ENCODE measurements around the gene DSCAM. TPM values are rescaled to one million over a fixed set of nuclear protein-coding genes. Genes with fewer than 3 reads are reported as not detected.
"Not testable (repeated sequence)": the region's sequence is repeated elsewhere in the genome, so short reads cannot be mapped to it uniquely, and the experiment has no call there.

Gene DSCAM
- total RNA-seq, 3 donors from 2014 or later (not counting 1 experiment from before 2014, with no cell fraction given): not detected

GRCh38 chr21:40333731-40334130 lies 513.2 kb downstream of the DSCAM start:
- H3K4me3 Mint-ChIP-seq: no peak overlapping the region
- no peaks in the 10 kb centered on the region for H3K4me1 Mint-ChIP-seq
- TF ChIP-seq, protein P1, sequence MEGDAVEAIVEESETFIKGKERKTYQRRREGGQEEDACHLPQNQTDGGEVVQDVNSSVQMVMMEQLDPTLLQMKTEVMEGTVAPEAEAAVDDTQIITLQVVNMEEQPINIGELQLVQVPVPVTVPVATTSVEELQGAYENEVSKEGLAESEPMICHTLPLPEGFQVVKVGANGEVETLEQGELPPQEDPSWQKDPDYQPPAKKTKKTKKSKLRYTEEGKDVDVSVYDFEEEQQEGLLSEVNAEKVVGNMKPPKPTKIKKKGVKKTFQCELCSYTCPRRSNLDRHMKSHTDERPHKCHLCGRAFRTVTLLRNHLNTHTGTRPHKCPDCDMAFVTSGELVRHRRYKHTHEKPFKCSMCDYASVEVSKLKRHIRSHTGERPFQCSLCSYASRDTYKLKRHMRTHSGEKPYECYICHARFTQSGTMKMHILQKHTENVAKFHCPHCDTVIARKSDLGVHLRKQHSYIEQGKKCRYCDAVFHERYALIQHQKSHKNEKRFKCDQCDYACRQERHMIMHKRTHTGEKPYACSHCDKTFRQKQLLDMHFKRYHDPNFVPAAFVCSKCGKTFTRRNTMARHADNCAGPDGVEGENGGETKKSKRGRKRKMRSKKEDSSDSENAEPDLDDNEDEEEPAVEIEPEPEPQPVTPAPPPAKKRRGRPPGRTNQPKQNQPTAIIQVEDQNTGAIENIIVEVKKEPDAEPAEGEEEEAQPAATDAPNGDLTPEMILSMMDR (IDR thresholded peaks at IDR 0.05): no peak
- no peaks in the 10 kb centered on the region for H3K4me1 ChIP-seq (ENCODE audit: control insufficient read depth, insufficient read depth, low read length)
- no peaks in the 10 kb centered on the region for H3K27me3 Mint-ChIP-seq (ENCODE audit: low read depth in 2 of 2)
- 92% methylated on average over 4 of the region's 4 CpGs for WGBS (ENCODE audit: insufficient coverage)
- H3K27ac ChIP-seq (ENCODE audit: low read length): no peak overlapping the region
- H3K27me3 ChIP-seq (ENCODE audit: control insufficient read depth, insufficient read depth, low read length): no peaks in the 10 kb centered on the region
- H3K4me3 ChIP-seq (ENCODE audit: low read length): no peak overlapping the region
- no peak overlapping the region for H3K27ac Mint-ChIP-seq
- no peaks in the 10 kb centered on the region for H3K36me3 ChIP-seq (ENCODE audit: control insufficient read depth, insufficient read depth, low read length)
- intact Hi-C loops (cut with micrococcal nuclease): no loop called here
- ATAC-seq (no peak), DNase-seq (no peak)
- peaks cover 0 to 3% of the 10 kb centered on the region in 2 donors for H3K9me3 Mint-ChIP-seq
- no peaks in the 10 kb centered on the region for H3K9me3 ChIP-seq (ENCODE audit: control insufficient read depth, insufficient read depth, low read length)
- no peaks in the 10 kb centered on the region for H3K36me3 Mint-ChIP-seq

- no peaks in the 10 kb centered on the region for H3K36me3 ChIP-seq (ENCODE audit: control insufficient read depth, insufficient read depth, low read length)
- H3K27me3 ChIP-seq (ENCODE audit: control insufficient read depth, insufficient read depth, low read length): no peaks in the 10 kb centered on the region
- H3K9me3 Mint-ChIP-seq: peaks cover 0 to 2% of the 10 kb centered on the region in 2 donors
- H3K27me3 Mint-ChIP-seq (ENCODE audit: low read depth in 2 of 2): no peaks in the 10 kb centered on the region
- H3K4me1 ChIP-seq (ENCODE audit: control insufficient read depth, insufficient read depth, low read length): no peaks in the 10 kb centered on the region
- WGBS (ENCODE audit: insufficient coverage): 86% methylated on average over 3 of the region's 3 CpGs
- no peak for ATAC-seq
- intact Hi-C loops (cut with micrococcal nuclease): no loop called here
- H3K9me3 ChIP-seq (ENCODE audit: control insufficient read depth, insufficient read depth, low read length): no peaks in the 10 kb centered on the region
- H3K4me1 Mint-ChIP-seq: no peaks in the 10 kb centered on the region
- H3K27ac Mint-ChIP-seq: no peak overlapping the region
- no peaks in the 10 kb centered on the region for H3K36me3 Mint-ChIP-seq
- H3K4me3 Mint-ChIP-seq: no peak overlapping the region
- TF ChIP-seq, protein P1 (IDR thresholded peaks at IDR 0.05): no peak
- no peak for DNase-seq
- no peak overlapping the region for H3K4me3 ChIP-seq (ENCODE audit: low read length)
- H3K27ac ChIP-seq (ENCODE audit: low read length): no peak overlapping the region
Measured at GRCh38 chr21:40331804-40332203, 515.2 kb downstream of the DSCAM start.

DNA sequence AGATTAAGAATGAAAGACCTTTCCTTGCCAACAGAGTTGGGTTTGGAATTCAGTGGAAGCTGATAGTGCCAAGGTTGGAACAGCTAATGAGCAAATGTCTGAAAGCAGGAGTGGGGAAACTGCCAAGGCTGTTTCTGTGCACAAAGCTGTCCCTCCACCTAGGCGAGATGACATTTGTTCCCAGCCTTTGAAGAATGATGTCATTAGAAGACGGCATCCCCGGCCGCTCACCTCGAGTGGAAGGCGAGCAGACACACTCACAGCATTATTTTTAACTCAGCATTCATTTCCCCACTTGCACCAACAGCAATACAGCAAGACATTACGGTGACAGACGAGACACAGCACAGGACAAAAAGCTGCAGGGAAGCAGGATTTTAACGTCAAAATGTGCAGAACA lies 515.8 kb downstream of the DSCAM start:
- no peaks in the 10 kb centered on the region for H3K9me3 ChIP-seq (ENCODE audit: control insufficient read depth, insufficient read depth, low read length)
- 63% methylated on average over 9 of the region's 9 CpGs for WGBS (ENCODE audit: insufficient coverage)
- intact Hi-C loops (cut with micrococcal nuclease): no loop called here

DNA sequence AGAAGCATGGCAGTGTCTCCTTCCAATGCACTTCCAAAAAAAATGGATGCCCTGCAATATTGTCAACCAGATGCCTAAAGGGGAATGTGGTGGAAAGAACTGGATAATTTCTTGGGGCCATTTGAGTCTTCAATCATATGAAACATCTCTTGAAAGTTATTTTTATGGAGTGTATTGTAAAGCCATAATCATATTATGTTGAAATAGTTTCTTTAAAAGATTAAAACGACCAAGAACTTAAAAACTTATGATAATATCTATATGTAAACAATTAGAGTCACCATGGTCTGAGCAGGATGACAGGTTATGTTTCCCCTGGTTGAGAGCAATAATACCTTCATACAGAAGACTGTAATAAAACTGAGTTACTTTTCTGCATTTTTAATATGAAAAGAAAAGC lies 522.6 kb downstream of the DSCAM start:
- Mint-ChIP-seq H3K4me1 (no peaks in the 10 kb centered on the region), H3K9me3 (peaks cover 2 to 13% of the 10 kb centered on the region in 2 donors), H3K27ac (no peak overlapping the region), H3K27me3 (ENCODE audit: low read depth in 2 of 2) (no peaks in the 10 kb centered on the region), H3K36me3 (no peaks in the 10 kb centered on the region), H3K4me3 (no peak overlapping the region)
- intact Hi-C loops (cut with micrococcal nuclease): no loop called here
- H3K4me1 ChIP-seq (ENCODE audit: control insufficient read depth, insufficient read depth, low read length): no peaks in the 10 kb centered on the region
- no peak overlapping the region for H3K4me3 ChIP-seq (ENCODE audit: low read length)
- no peak overlapping the region for H3K27ac ChIP-seq (ENCODE audit: low read length)
- DNase-seq: no peak
- no CpG with 5 or more reads among the region's 1 CpG for WGBS (ENCODE audit: insufficient coverage)
- no peak for ATAC-seq
- no peaks in the 10 kb centered on the region for H3K36me3 ChIP-seq (ENCODE audit: control insufficient read depth, insufficient read depth, low read length)
- TF ChIP-seq, protein P1 (IDR thresholded peaks at IDR 0.05): no peak
- no peaks in the 10 kb centered on the region for H3K9me3 ChIP-seq (ENCODE audit: control insufficient read depth, insufficient read depth, low read length)
- H3K27me3 ChIP-seq (ENCODE audit: control insufficient read depth, insufficient read depth, low read length): no peaks in the 10 kb centered on the region

More for the DNA sequence above, 515.8 kb downstream of the DSCAM start:
- H3K4me1 Mint-ChIP-seq: no peaks in the 10 kb centered on the region
- DNase-seq (no peak), ATAC-seq (no peak)
- TF ChIP-seq, protein P1 (IDR thresholded peaks at IDR 0.05): no peak
- H3K36me3 ChIP-seq (ENCODE audit: control insufficient read depth, insufficient read depth, low read length): no peaks in the 10 kb centered on the region
- no peak overlapping the region for H3K4me3 Mint-ChIP-seq
- H3K4me1 ChIP-seq (ENCODE audit: control insufficient read depth, insufficient read depth, low read length): no peaks in the 10 kb centered on the region
- peaks cover 0 to 5% of the 10 kb centered on the region in 2 donors for H3K9me3 Mint-ChIP-seq
- no peak overlapping the region for H3K27ac ChIP-seq (ENCODE audit: low read length)
- no peaks in the 10 kb centered on the region for H3K27me3 Mint-ChIP-seq (ENCODE audit: low read depth in 2 of 2)
- no peak overlapping the region for H3K27ac Mint-ChIP-seq
- no peaks in the 10 kb centered on the region for H3K36me3 Mint-ChIP-seq
- H3K4me3 ChIP-seq (ENCODE audit: low read length): no peak overlapping the region
- H3K27me3 ChIP-seq (ENCODE audit: control insufficient read depth, insufficient read depth, low read length): no peaks in the 10 kb centered on the region

- H3K27ac ChIP-seq (ENCODE audit: low read length); H3K27ac Mint-ChIP-seq; H3K36me3 ChIP-seq (ENCODE audit: control insufficient read depth, insufficient read depth, low read length); H3K36me3 Mint-ChIP-seq; ATAC-seq; H3K4me1 Mint-ChIP-seq; H3K27me3 Mint-ChIP-seq (ENCODE audit: low read depth in 2 of 2); H3K27me3 ChIP-seq (ENCODE audit: control insufficient read depth, insufficient read depth, low read length); intact Hi-C loops (cut with micrococcal nuclease); H3K4me1 ChIP-seq (ENCODE audit: control insufficient read depth, insufficient read depth, low read length); H3K9me3 ChIP-seq (ENCODE audit: control insufficient read depth, insufficient read depth, low read length); H3K4me3 ChIP-seq (ENCODE audit: low read length); H3K4me3 Mint-ChIP-seq; DNase-seq: not testable (repeated sequence)
- no CpG with 5 or more reads among the region's 2 CpGs for WGBS (ENCODE audit: insufficient coverage)
- peaks cover 2 to 10% of the 10 kb centered on the region in 2 donors for H3K9me3 Mint-ChIP-seq
Measured at GRCh38 chr21:40320718-40321117, 526.2 kb downstream of the DSCAM start.

All from natural killer cell (primary cell).